Measurements from ENCODE around the gene BLMH. TPM values are rescaled to one million over a fixed set of nuclear protein-coding genes. Genes with fewer than 3 reads are reported as not detected.

Gene BLMH
- total RNA-seq, 3 donors from 2014 or later, result 20.5 to 29.4 (median 21.3) TPM

- H3K27ac ChIP-seq, result no peak overlapping the region
- H3K4me3 ChIP-seq, result no peak overlapping the region
- no peaks in the 10 kb centered on the region for H3K4me1 ChIP-seq
- TF ChIP-seq POLR2AphosphoS5 (IDR thresholded peaks at IDR 0.05) (no peak), POLR2A (IDR thresholded peaks at IDR 0.05) (no peak), CTCF (IDR thresholded peaks at IDR 0.05) (no peak)
- no peak for DNase-seq (ENCODE audit: low spot score in 2 of 2)
- no peaks in the 10 kb centered on the region for H3K9me3 ChIP-seq
- H3K27me3 ChIP-seq, result no peaks in the 10 kb centered on the region
- no peaks in the 10 kb centered on the region for H3K36me3 ChIP-seq
- intact Hi-C loops (cut with DNase I; ENCODE audit: low total_unique reads), result no loop called here
Observed at GRCh38 chr17:30211371-30211770, 80.4 kb downstream of the BLMH start.

- H3K27ac ChIP-seq, result no peak overlapping the region
- TF ChIP-seq POLR2A (IDR thresholded peaks at IDR 0.05), result no peak
- TF ChIP-seq POLR2AphosphoS5 (IDR thresholded peaks at IDR 0.05), result no peak
- no peak for TF ChIP-seq CTCF (IDR thresholded peaks at IDR 0.05)
- H3K9me3 ChIP-seq, result no peaks in the 10 kb centered on the region
- no peaks in the 10 kb centered on the region for H3K27me3 ChIP-seq
- H3K36me3 ChIP-seq, result no peaks in the 10 kb centered on the region
- intact Hi-C loops (cut with DNase I; ENCODE audit: low total_unique reads), result no loop called here
- H3K4me3 ChIP-seq, result no peak overlapping the region
- no peaks in the 10 kb centered on the region for H3K4me1 ChIP-seq
- no peak for DNase-seq (ENCODE audit: low spot score in 2 of 2)
Observed at GRCh38 chr17:30210901-30211300, 80.8 kb downstream of the BLMH start.

GRCh38 chr17:30210366-30210765 is 81.4 kb downstream of the BLMH start:
- no peaks in the 10 kb centered on the region for H3K27me3 ChIP-seq
- TF ChIP-seq POLR2A (IDR thresholded peaks at IDR 0.05), result no peak
- no peak for TF ChIP-seq POLR2AphosphoS5 (IDR thresholded peaks at IDR 0.05)
- TF ChIP-seq CTCF (IDR thresholded peaks at IDR 0.05), result no peak

GRCh38 chr17:30209930-30210329 is 81.8 kb downstream of the BLMH start:
- no peak for DNase-seq (ENCODE audit: low spot score in 2 of 2)
- H3K27ac ChIP-seq, result no peak overlapping the region
- no peak overlapping the region for H3K4me3 ChIP-seq
- no peak for TF ChIP-seq POLR2A (IDR thresholded peaks at IDR 0.05)
- TF ChIP-seq POLR2AphosphoS5 (IDR thresholded peaks at IDR 0.05), result no peak
- TF ChIP-seq CTCF (IDR thresholded peaks at IDR 0.05), result no peak
- no peaks in the 10 kb centered on the region for H3K27me3 ChIP-seq
- H3K36me3 ChIP-seq, result no peaks in the 10 kb centered on the region
- intact Hi-C loops (cut with DNase I; ENCODE audit: low total_unique reads), result loop anchor here (10.0 kb wide), 1 partner anchor 1775 kb away; no protein-coding TSS in a partner anchor
- no peaks in the 10 kb centered on the region for H3K4me1 ChIP-seq
- H3K9me3 ChIP-seq, result no peaks in the 10 kb centered on the region

More at GRCh38 chr17:30210366-30210765, 81.4 kb downstream of the BLMH start:
- H3K4me1 ChIP-seq, result no peaks in the 10 kb centered on the region
- no peak for DNase-seq (ENCODE audit: low spot score in 2 of 2)
- H3K27ac ChIP-seq, result no peak overlapping the region
- H3K9me3 ChIP-seq, result no peaks in the 10 kb centered on the region
- no peaks in the 10 kb centered on the region for H3K36me3 ChIP-seq
- no peak overlapping the region for H3K4me3 ChIP-seq
- intact Hi-C loops (cut with DNase I; ENCODE audit: low total_unique reads), result no loop called here

- no peaks in the 10 kb centered on the region for H3K36me3 ChIP-seq
- TF ChIP-seq POLR2AphosphoS5 (IDR thresholded peaks at IDR 0.05) (no peak), CTCF (IDR thresholded peaks at IDR 0.05) (no peak), POLR2A (IDR thresholded peaks at IDR 0.05) (no peak)
- intact Hi-C loops (cut with DNase I; ENCODE audit: low total_unique reads), result loop anchor here (10.0 kb wide), 1 partner anchor 1773 kb away; no protein-coding TSS in a partner anchor
- H3K4me1 ChIP-seq, result no peaks in the 10 kb centered on the region
- no peaks in the 10 kb centered on the region for H3K27me3 ChIP-seq
- H3K27ac ChIP-seq, result no peak overlapping the region
- no peak overlapping the region for H3K4me3 ChIP-seq
- DNase-seq (ENCODE audit: low spot score in 2 of 2), result no peak
- no peaks in the 10 kb centered on the region for H3K9me3 ChIP-seq
Observed at GRCh38 chr17:30208214-30208613, 83.5 kb downstream of the BLMH start.
